GM13976 (cell line): ENCODE results near the gene ARHGAP31.

Experiments
- DNase-seq: peaks from one replicate; pipeline ENCODE4 v3.0.0; 2012; ENCODE audit warnings: low spot score
- in situ Hi-C: fragments of 300-500 bp; cut with MboI; formaldehyde crosslinking; loops from one replicate; pipeline ENCODE4 v1.12.0; 2022; ENCODE audit warnings: low sequenced_read_pairs, mixed read lengths, inconsistent platforms; ENCODE audit not compliant: unreplicated experiment
- TF ChIP-seq, protein P1 (sequence below): IDR thresholded peaks from 2 replicates; pipeline ENCODE4 v1.5.1; 2012; ENCODE audit warnings: borderline replicate concordance, mild to moderate bottlenecking; ENCODE audit not compliant: insufficient read depth; ENCODE audit errors: extremely low read depth, missing control alignments, control extremely low read depth

ARHGAP31 gene

DNA sequence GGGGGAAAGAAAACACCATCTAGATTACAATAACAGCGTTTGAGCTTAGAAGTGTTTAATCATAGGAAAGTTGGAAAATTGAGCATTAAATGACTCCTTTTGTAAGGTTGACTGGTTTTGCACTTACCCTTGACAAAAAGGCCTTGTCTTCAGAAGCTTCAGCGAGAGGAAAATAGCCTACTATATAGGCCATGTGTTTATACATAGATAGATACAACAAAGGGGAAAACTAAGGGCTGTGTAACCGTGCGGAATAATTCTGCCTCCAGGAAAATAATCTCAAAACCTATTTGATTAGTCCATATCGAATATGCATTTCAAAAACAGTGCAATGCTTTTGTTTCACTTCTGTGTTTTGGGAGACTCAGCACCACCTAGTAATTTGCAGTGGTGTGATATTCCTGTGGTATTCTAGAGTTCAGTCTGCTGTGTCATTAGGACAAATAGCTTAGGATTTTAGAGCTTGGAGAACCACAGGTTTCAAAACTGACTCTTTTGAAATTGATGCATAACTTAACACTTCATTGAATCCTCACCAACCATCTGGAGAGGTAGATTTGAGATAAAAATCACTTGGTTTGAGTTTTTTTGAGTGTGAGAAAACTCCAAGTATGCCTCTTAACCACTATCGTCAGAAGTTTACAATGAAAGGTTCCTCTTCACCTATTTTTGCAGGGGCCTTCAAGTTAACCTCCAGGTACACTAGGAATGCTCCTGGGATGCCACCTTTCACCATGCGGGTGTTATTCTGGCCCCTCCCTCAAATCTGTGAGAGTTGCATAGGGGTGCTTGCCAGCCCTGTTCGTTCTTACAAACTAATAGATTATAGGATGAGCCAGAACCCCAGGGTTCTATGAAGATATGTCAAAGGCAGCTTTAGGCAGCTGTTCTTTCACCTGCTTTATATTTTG, 1.9 kb downstream of the ARHGAP31 start:
- DNase-seq = no peak
- TF ChIP-seq, protein P1, sequence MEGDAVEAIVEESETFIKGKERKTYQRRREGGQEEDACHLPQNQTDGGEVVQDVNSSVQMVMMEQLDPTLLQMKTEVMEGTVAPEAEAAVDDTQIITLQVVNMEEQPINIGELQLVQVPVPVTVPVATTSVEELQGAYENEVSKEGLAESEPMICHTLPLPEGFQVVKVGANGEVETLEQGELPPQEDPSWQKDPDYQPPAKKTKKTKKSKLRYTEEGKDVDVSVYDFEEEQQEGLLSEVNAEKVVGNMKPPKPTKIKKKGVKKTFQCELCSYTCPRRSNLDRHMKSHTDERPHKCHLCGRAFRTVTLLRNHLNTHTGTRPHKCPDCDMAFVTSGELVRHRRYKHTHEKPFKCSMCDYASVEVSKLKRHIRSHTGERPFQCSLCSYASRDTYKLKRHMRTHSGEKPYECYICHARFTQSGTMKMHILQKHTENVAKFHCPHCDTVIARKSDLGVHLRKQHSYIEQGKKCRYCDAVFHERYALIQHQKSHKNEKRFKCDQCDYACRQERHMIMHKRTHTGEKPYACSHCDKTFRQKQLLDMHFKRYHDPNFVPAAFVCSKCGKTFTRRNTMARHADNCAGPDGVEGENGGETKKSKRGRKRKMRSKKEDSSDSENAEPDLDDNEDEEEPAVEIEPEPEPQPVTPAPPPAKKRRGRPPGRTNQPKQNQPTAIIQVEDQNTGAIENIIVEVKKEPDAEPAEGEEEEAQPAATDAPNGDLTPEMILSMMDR = no peak
- in situ Hi-C loops = loop anchor here (25.0 kb wide), 1 partner anchor 391 kb away; the partner anchor contains the start of gene COX17

DNA sequence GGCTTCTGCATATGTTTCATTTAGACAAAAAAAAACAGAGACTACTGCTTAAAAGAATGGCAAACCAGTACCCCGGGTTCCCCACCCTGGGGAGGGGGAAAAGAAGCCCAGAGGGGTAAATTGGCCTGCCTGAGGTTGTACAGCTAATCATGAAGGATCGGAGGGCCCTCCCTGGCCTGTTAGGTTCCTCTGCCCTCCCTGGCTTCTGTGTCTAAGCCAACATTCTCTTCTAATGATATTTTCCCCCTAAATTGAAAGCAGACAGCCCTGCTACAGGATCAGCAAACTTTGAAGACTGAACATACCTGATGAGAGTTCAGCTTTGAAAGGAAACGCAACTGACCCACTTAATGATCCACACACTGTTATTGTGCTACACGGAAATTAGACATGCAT, 2.5 kb downstream of the ARHGAP31 start:
- no peak for DNase-seq
- TF ChIP-seq, protein P1 = no peak
- in situ Hi-C loops = loop anchor here (25.0 kb wide), 1 partner anchor 391 kb away; the partner anchor contains the start of gene COX17

DNA sequence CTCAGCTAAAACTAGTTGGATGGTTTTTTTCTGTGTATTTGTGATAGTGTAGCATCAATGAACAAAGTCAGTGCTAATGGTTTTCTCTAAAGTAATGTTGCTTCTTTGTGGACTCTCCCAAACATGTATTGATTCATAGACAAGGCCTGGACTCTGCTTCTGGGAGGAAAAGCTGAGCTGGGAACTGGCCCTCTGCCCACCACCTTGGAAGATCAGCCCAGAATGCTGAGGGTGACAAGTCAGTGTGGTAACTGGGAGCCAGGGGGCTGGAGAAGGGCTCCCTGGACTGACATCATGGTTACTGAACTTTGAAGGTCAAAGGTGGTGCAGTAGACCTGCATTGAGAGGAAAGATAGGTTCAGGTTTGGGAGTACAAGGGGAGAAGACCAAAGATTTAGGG, 3.0 kb downstream of the ARHGAP31 start:
- in situ Hi-C loops = loop anchor here (25.0 kb wide), 1 partner anchor 390 kb away; the partner anchor contains the start of gene COX17
- DNase-seq = no peak

DNA sequence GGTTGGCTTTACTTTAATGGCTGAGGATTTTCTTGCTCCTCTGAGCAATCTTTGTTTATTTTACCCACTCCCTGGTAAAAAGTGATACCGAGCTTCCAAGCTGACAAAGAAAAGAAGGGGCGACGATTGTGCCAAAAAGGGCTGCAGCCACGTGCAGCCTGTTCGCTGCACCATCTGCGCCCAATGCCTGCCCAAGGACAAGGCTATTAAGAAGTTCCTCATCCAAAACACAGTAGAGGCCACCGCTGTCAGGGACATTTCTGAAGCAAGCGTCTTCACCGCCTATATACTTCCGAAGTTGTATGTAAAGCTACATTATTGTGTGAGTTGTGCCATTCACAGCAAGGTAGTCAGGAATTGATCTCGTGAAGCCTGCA, 4.4 kb downstream of the ARHGAP31 start:
- in situ Hi-C loops = loop anchor here (25.0 kb wide), 1 partner anchor 389 kb away; the partner anchor contains the start of gene COX17
- TF ChIP-seq, protein P1 = no peak
- no peak for DNase-seq

More for the DNA sequence above, 3.0 kb downstream of the ARHGAP31 start:
- TF ChIP-seq, protein P1 = no peak

DNA sequence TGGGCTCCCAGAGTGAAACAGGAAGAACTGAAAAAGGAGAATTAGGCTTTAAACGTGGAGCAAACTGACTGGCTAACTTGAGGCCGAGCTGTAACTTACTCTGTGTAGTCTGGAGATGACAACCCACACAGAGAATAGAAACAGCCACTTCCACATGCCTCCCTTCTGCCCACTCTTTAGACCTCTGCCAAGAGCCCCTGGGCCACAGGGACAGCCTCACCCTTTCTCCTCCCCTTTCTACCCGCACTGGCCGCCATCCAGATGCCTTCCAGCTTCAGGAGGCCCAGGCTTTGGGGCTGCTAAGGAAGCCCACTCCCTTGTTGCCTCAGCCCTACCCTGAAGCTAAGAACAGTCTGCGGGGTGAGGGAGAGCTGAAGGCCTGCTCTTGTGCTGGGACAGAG, 6.8 kb downstream of the ARHGAP31 start:
- TF ChIP-seq, protein P1 = no peak
- in situ Hi-C loops = no loop called here
- no peak for DNase-seq

DNA sequence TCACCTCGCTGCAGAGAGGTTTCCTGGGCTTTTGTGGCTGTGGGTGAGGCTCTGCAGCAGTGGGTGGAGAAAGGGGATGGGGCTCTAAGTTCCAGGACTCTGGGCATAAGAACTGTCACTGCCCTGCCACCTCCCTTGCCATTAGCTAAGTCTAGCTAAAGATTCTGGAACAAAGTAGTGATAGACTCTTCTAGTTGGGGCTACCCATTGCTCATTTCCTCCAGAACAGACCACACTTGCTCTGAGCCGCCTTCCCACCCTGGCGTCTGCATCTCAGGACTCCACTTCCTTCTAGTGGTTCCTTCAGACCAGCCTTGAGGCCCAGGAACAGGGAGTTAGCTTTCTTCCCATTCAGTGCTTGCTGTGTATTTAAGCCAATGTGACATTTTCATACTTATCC, 7.5 kb downstream of the ARHGAP31 start:
- in situ Hi-C loops = no loop called here
- TF ChIP-seq, protein P1 = no peak
- DNase-seq = no peak
